GM12801 (cell line): ENCODE results near the gene MATK.

ENCODE experiments used
- CTCF ChIP-seq: IDR thresholded peaks from one replicate; pipeline ENCODE4 v1.5.1; 2011; ENCODE audit warnings: control low read depth; ENCODE audit not compliant: insufficient read length; ENCODE audit errors: extremely low read depth

The MATK gene

GRCh38 chr19:3765121-3765520, 21.1 kb downstream of the MATK start:
- TF ChIP-seq CTCF: no peak

- no peak for TF ChIP-seq CTCF
These were observed 23.4 kb downstream of the MATK start, which contains the start of gene MRPL54 for GRCh38 chr19:3762501-3763459. Gene MRPL54, plus strand, starts transcription at chr19:3762682. Its CDS starts 19 bp downstream, at chr19:3762701.

- TF ChIP-seq CTCF: no peak
These were observed 24.1 kb downstream of the MATK start for GRCh38 chr19:3762130-3762473.

GRCh38 chr19:3761382-3762129, 24.6 kb downstream of the MATK start, which contains the start of gene APBA3:
Gene APBA3, minus strand, starts transcription at chr19:3761692. Its CDS starts 1,428 bp downstream, at chr19:3760264.
- TF ChIP-seq CTCF: no peak

GRCh38 chr19:3760871-3761361, 25.3 kb downstream of the MATK start:
- TF ChIP-seq CTCF: no peak

GRCh38 chr19:3759482-3760254, 26.5 kb downstream of the MATK start:
- TF ChIP-seq CTCF: no peak
